ENCODE measurements around the gene CRACR2A.

CRACR2A gene

GRCh38 chr12:3630621-3631271 is 122.2 kb downstream of the CRACR2A start:
- no peak for DNase-seq (ENCODE audit: low spot score)
- in situ Hi-C loops (cut with MboI; ENCODE audit: low pct_unique_long_range_greater_than_20kb, low sequenced_read_pairs, unreplicated experiment): no loop called here
- TF ChIP-seq CTCF (IDR thresholded peaks at IDR 0.05; ENCODE audit: extremely low read depth, insufficient read depth, missing control alignments): no peak

GRCh38 chr12:3630111-3630510 is 122.8 kb downstream of the CRACR2A start:
- no peak for DNase-seq (ENCODE audit: low spot score)
- TF ChIP-seq CTCF (IDR thresholded peaks at IDR 0.05; ENCODE audit: extremely low read depth, insufficient read depth, missing control alignments): no peak
- in situ Hi-C loops (cut with MboI; ENCODE audit: low pct_unique_long_range_greater_than_20kb, low sequenced_read_pairs, unreplicated experiment): no loop called here

- DNase-seq (ENCODE audit: low spot score): no peak
- no peak for TF ChIP-seq CTCF (IDR thresholded peaks at IDR 0.05; ENCODE audit: extremely low read depth, insufficient read depth, missing control alignments)
- in situ Hi-C loops (cut with MboI; ENCODE audit: low pct_unique_long_range_greater_than_20kb, low sequenced_read_pairs, unreplicated experiment): no loop called here
Measured at GRCh38 chr12:3629057-3629830, 123.7 kb downstream of the CRACR2A start.

- no peak for DNase-seq (ENCODE audit: low spot score)
- in situ Hi-C loops (cut with MboI; ENCODE audit: low pct_unique_long_range_greater_than_20kb, low sequenced_read_pairs, unreplicated experiment): no loop called here
- no peak for TF ChIP-seq CTCF (IDR thresholded peaks at IDR 0.05; ENCODE audit: extremely low read depth, insufficient read depth, missing control alignments)
Measured at GRCh38 chr12:3628629-3629028, 124.3 kb downstream of the CRACR2A start.

GRCh38 chr12:3627336-3627735 is 125.6 kb downstream of the CRACR2A start:
- DNase-seq (ENCODE audit: low spot score): no peak
- no peak for TF ChIP-seq CTCF (IDR thresholded peaks at IDR 0.05; ENCODE audit: extremely low read depth, insufficient read depth, missing control alignments)
- in situ Hi-C loops (cut with MboI; ENCODE audit: low pct_unique_long_range_greater_than_20kb, low sequenced_read_pairs, unreplicated experiment): no loop called here

GRCh38 chr12:3624273-3624672 is 128.6 kb downstream of the CRACR2A start:
- no peak for DNase-seq (ENCODE audit: low spot score)
- no peak for TF ChIP-seq CTCF (IDR thresholded peaks at IDR 0.05; ENCODE audit: extremely low read depth, insufficient read depth, missing control alignments)
- in situ Hi-C loops (cut with MboI; ENCODE audit: low pct_unique_long_range_greater_than_20kb, low sequenced_read_pairs, unreplicated experiment): no loop called here

Data from GM13977 (cell line).